ENCODE data around the gene CELA2B. TPM values are rescaled to one million over a fixed set of nuclear protein-coding genes. Genes with fewer than 3 reads are reported as not detected.
"Not testable (repeated sequence)": the region's sequence is repeated elsewhere in the genome, so short reads cannot be mapped to it uniquely, and the experiment has no call there.

Gene CELA2B
- total RNA-seq, 1 experiment from 2014 or later, result not detected

- no peak for TF ChIP-seq CTCF (conservative IDR thresholded peaks at IDR 0.05)
- no peak for TF ChIP-seq EZH2 (IDR thresholded peaks at IDR 0.05; ENCODE audit: low read depth)
- CTCF ChIA-PET, result no interaction called here
- Histone ChIP-seq H3K9me3 (ENCODE audit: insufficient read depth, low read depth) (no peaks in the 10 kb centered on the region), H3K79me2 (ENCODE audit: low read depth) (no peaks in the 10 kb centered on the region), H3K4me3 (no peak overlapping the region), H3K4me2 (no peak overlapping the region), H4K20me1 (ENCODE audit: insufficient read depth) (no peaks in the 10 kb centered on the region), H3K27ac (no peak overlapping the region), H3K4me1 (replicated peaks; ENCODE audit: insufficient read depth) (peaks cover 20% of the 10 kb centered on the region), H2AFZ (no peak overlapping the region), H3K27me3 (ENCODE audit: insufficient read depth, low read depth) (no peaks in the 10 kb centered on the region), H3K36me3 (ENCODE audit: low read depth) (no peaks in the 10 kb centered on the region), H3K9me2 (ENCODE audit: insufficient read depth) (no peaks in the 10 kb centered on the region), H3F3A (ENCODE audit: insufficient read depth, low read depth) (no peaks in the 10 kb centered on the region)
- no TSS peak for BruUV-seq (replicated peaks)
- POLR2A ChIA-PET (ENCODE audit: unreplicated experiment), result no interaction called here
- DNase-seq, result no peak
- intact Hi-C loops (cut with micrococcal nuclease; ENCODE audit: unreplicated experiment), result no loop called here
Measured at GRCh38 chr1:15460708-15461095, 15.2 kb upstream of the CELA2B start.

- H4K20me1 ChIP-seq (ENCODE audit: insufficient read depth); H3K9me2 ChIP-seq (ENCODE audit: insufficient read depth); H3K36me3 ChIP-seq (ENCODE audit: low read depth); intact Hi-C loops (cut with micrococcal nuclease; ENCODE audit: unreplicated experiment); H3K79me2 ChIP-seq (ENCODE audit: low read depth); POLR2A ChIA-PET (ENCODE audit: unreplicated experiment); H3K27me3 ChIP-seq (ENCODE audit: insufficient read depth, low read depth); H3K9me3 ChIP-seq (ENCODE audit: insufficient read depth, low read depth); BruUV-seq (replicated peaks); H3K27ac ChIP-seq; H3K4me3 ChIP-seq; H2AFZ ChIP-seq; H3F3A ChIP-seq (ENCODE audit: insufficient read depth, low read depth): not testable (repeated sequence)
- peak overlapping the region; percentile 31; the same call in 1 of the 2 replicates for H3K4me2 ChIP-seq
- CTCF ChIA-PET, result interaction anchor here (0.5 kb wide), 1 partner anchor 22 kb away, joined by 3 read pairs; no protein-coding TSS in a partner anchor
- DNase-seq, result peak; percentile 73 to 74
- peaks cover 20% of the 10 kb centered on the region for H3K4me1 ChIP-seq (replicated peaks; ENCODE audit: insufficient read depth)
Measured at GRCh38 chr1:15463064-15463800, 12.7 kb upstream of the CELA2B start.

GRCh38 chr1:15463926-15464322, 12.0 kb upstream of the CELA2B start:
- H3K79me2 ChIP-seq (ENCODE audit: low read depth); BruUV-seq (replicated peaks): not testable (repeated sequence)
- H3K4me2 ChIP-seq, result peak overlapping the region; percentile 31; the same call in 1 of the 2 replicates

GRCh38 chr1:15465674-15466073, 10.2 kb upstream of the CELA2B start:
- H3K9me2 ChIP-seq (ENCODE audit: insufficient read depth), result no peaks in the 10 kb centered on the region
- no peak overlapping the region for H3K4me2 ChIP-seq
- H2AFZ ChIP-seq, result no peak overlapping the region
- H3K27ac ChIP-seq, result no peak overlapping the region
- H4K20me1 ChIP-seq (ENCODE audit: insufficient read depth), result no peaks in the 10 kb centered on the region
- no peaks in the 10 kb centered on the region for H3K27me3 ChIP-seq (ENCODE audit: insufficient read depth, low read depth)
- ChIA-PET CTCF (no interaction called here), POLR2A (ENCODE audit: unreplicated experiment) (no interaction called here)
- TF ChIP-seq EZH2 (IDR thresholded peaks at IDR 0.05; ENCODE audit: low read depth), result no peak
- TF ChIP-seq CTCF (conservative IDR thresholded peaks at IDR 0.05), result no peak
- no peaks in the 10 kb centered on the region for H3K79me2 ChIP-seq (ENCODE audit: low read depth)
- no TSS peak for BruUV-seq (replicated peaks)
- H3K9me3 ChIP-seq (ENCODE audit: insufficient read depth, low read depth), result no peaks in the 10 kb centered on the region
- peaks cover 8% of the 10 kb centered on the region for H3K4me1 ChIP-seq (replicated peaks; ENCODE audit: insufficient read depth)
- H3K4me3 ChIP-seq, result no peak overlapping the region
- no peaks in the 10 kb centered on the region for H3K36me3 ChIP-seq (ENCODE audit: low read depth)
- H3F3A ChIP-seq (ENCODE audit: insufficient read depth, low read depth), result no peaks in the 10 kb centered on the region
- no peak for DNase-seq
- intact Hi-C loops (cut with micrococcal nuclease; ENCODE audit: unreplicated experiment), result no loop called here

More at GRCh38 chr1:15463926-15464322, 12.0 kb upstream of the CELA2B start:
- H3K9me3 ChIP-seq (ENCODE audit: insufficient read depth, low read depth); H4K20me1 ChIP-seq (ENCODE audit: insufficient read depth); POLR2A ChIA-PET (ENCODE audit: unreplicated experiment); H3F3A ChIP-seq (ENCODE audit: insufficient read depth, low read depth); intact Hi-C loops (cut with micrococcal nuclease; ENCODE audit: unreplicated experiment); H3K9me2 ChIP-seq (ENCODE audit: insufficient read depth); DNase-seq; H2AFZ ChIP-seq; H3K27ac ChIP-seq; H3K4me3 ChIP-seq; H3K27me3 ChIP-seq (ENCODE audit: insufficient read depth, low read depth); CTCF ChIA-PET; H3K36me3 ChIP-seq (ENCODE audit: low read depth): not testable (repeated sequence)
- peaks cover 20% of the 10 kb centered on the region for H3K4me1 ChIP-seq (replicated peaks; ENCODE audit: insufficient read depth)

- H3K4me1 ChIP-seq (replicated peaks; ENCODE audit: insufficient read depth); H3K36me3 ChIP-seq (ENCODE audit: low read depth); H3K27ac ChIP-seq; H3K9me3 ChIP-seq (ENCODE audit: insufficient read depth, low read depth); H3K4me3 ChIP-seq; H3K79me2 ChIP-seq (ENCODE audit: low read depth); POLR2A ChIA-PET (ENCODE audit: unreplicated experiment); BruUV-seq (replicated peaks); H2AFZ ChIP-seq; CTCF ChIA-PET; H3K27me3 ChIP-seq (ENCODE audit: insufficient read depth, low read depth); H4K20me1 ChIP-seq (ENCODE audit: insufficient read depth); H3K4me2 ChIP-seq; H3F3A ChIP-seq (ENCODE audit: insufficient read depth, low read depth); DNase-seq; H3K9me2 ChIP-seq (ENCODE audit: insufficient read depth); intact Hi-C loops (cut with micrococcal nuclease; ENCODE audit: unreplicated experiment): not testable (repeated sequence)
Measured at GRCh38 chr1:15466955-15467625, 8.8 kb upstream of the CELA2B start.

All from PC-9 (cell line).